ENCODE data around the gene CELF2. TPM values are rescaled to one million over a fixed set of nuclear protein-coding genes. Genes with fewer than 3 reads are reported as not detected.

CELF2 gene
- total RNA-seq, 4 donors from 2014 or later, result 120 to 185 (median 154) TPM

GRCh38 chr10:11098666-11099065 is 81.0 kb downstream of the CELF2 start:
- TF ChIP-seq, protein P1, sequence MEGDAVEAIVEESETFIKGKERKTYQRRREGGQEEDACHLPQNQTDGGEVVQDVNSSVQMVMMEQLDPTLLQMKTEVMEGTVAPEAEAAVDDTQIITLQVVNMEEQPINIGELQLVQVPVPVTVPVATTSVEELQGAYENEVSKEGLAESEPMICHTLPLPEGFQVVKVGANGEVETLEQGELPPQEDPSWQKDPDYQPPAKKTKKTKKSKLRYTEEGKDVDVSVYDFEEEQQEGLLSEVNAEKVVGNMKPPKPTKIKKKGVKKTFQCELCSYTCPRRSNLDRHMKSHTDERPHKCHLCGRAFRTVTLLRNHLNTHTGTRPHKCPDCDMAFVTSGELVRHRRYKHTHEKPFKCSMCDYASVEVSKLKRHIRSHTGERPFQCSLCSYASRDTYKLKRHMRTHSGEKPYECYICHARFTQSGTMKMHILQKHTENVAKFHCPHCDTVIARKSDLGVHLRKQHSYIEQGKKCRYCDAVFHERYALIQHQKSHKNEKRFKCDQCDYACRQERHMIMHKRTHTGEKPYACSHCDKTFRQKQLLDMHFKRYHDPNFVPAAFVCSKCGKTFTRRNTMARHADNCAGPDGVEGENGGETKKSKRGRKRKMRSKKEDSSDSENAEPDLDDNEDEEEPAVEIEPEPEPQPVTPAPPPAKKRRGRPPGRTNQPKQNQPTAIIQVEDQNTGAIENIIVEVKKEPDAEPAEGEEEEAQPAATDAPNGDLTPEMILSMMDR (IDR thresholded peaks at IDR 0.05; ENCODE audit: low read depth), result no peak

GRCh38 chr10:11104772-11105675 is 87.4 kb downstream of the CELF2 start:
- TF ChIP-seq, protein P1 (IDR thresholded peaks at IDR 0.05; ENCODE audit: low read depth), result no peak

- TF ChIP-seq, protein P1 (IDR thresholded peaks at IDR 0.05; ENCODE audit: low read depth), result no peak
Observed at GRCh38 chr10:11105676-11106004, 88.0 kb downstream of the CELF2 start.

DNA sequence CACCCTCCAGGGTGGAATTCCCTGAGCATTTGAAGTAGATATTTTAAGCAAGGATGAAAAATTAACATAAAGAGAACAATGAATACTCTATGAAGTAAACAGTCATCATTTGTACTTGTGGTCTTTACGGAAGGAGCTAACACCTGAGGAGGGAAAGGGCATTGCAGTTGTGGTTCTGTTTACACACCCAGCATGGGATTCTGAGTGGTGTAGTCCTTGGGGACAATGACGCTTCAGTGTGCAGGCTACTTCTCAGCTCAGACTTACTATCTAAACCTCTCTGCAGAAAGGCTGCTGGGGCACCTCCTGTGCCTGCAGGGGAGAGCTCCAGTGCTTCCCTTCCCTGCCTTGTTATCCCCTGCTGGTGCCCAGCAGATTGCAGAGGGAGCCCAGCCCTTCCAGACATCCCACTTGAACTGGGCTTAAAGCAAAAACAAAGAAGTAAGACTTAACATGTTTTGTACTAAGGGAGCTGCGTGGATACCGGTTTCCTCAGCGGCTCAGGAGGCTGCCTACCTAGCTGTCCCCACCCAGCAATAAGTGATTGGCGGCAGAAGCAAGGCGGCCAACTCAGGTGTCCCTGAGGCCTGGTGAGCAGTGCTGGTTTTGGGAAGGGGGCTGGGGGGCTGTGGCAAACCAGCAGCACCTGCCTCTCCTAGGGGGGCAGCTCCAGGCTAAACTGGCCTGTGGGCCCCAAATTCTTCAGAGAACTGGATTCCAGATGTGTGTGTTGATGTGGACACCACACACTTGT is 89.1 kb downstream of the CELF2 start:
- TF ChIP-seq, protein P1 (IDR thresholded peaks at IDR 0.05; ENCODE audit: low read depth), result no peak

GRCh38 chr10:11107948-11108347 is 90.3 kb downstream of the CELF2 start:
- TF ChIP-seq, protein P1 (IDR thresholded peaks at IDR 0.05; ENCODE audit: low read depth), result no peak

DNA sequence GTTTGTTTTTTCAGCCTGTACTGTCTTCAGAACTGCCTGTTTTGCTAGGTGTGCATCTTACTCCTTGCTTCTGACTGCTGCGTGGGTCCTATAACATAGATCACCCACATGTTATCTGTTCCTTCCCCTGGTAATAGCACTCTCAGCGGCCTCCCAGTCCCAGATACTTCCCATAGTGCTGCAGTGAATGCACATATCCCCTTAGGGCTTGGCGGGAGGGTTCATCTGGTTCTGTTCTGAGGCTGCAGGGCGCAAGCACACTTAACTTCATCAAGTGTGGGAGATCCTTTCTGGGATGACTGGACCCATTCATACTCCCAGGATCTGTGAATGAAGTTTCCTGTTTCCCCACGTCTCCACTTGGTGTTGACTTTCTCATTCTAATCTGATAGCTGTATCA is 90.7 kb downstream of the CELF2 start:
- TF ChIP-seq, protein P1 (IDR thresholded peaks at IDR 0.05; ENCODE audit: low read depth), result no peak

DNA sequence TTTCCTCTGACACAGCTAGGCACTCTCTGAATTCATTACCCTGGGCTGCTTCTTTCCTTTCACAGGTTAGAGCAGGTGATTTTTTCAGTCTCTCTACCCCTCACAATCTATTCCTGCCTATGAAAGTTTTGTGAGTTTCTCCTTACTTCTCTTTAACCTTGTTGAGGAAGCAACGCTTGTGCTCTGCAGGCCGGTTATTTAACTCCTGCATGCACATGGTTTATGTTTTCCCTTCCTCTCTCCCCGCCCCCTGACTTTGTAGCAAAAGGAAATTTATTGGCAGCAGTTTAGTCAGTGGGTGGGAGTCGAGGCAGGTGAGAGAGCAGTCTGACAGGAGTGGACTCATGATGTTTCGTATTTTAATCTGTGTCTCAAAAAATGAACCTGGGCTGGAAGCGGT is 91.9 kb downstream of the CELF2 start:
- TF ChIP-seq, protein P1 (IDR thresholded peaks at IDR 0.05; ENCODE audit: low read depth), result no peak

Data from subcutaneous adipose tissue (tissue), 4 donors.